Tongue (tissue), 2 donors: ENCODE data around the gene MED12L. TPM values are rescaled to one million over a fixed set of nuclear protein-coding genes. Genes with fewer than 3 reads are reported as not detected.

Source experiments
- DNase-seq: peaks from one replicate; pipeline ENCODE4 v3.0.0-alpha.2; 2015
- total RNA-seq: library from RNA; depleted of rRNA; stranded (reverse); fragments of >200 nt; gene quantifications from one replicate; pipeline ENCODE4 v1.2.3, GENCODE V29; 2014

Gene MED12L
- total RNA-seq, 1 donor from 2014 or later, result 8.5 TPM

DNA sequence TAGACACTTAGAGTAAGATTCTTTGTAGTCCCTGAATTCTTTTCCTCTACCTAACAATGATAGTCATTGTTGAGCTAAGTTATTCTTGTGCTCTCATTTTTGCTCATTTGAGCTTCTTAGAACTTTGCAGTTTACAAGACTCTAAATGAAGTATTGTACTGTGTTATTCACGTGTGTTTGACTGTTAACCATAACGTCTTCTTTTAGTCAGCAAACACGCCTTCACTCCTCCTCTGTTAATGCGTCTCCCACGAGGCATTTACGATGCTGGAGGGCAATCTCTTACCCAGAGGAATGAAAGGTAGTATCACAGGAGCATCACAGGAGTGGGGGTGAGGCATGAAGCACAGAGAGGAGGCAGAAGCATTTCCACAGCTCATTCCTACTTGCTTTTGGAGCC, 207.7 kb downstream of the MED12L start:
- no peak for DNase-seq

DNA sequence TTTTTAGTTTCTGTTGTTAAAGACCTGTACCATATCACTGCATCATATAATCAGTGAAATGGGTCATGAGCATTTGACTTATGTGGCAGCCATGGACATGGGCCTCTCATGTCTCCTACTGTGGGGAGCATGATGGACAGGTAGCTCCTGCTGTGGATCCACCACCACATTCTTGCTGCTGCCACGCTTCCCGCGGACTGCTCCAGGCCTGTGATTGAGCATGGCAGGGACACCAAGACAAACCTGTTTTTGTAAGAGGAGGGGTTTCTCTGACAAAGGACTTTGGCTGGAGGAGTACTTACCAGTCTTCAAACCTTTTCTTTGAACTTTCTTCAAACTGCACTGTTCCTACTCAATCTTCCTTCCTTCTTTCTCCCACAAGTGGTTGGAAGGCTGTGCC, 210.8 kb downstream of the MED12L start:
- no peak for DNase-seq

DNA sequence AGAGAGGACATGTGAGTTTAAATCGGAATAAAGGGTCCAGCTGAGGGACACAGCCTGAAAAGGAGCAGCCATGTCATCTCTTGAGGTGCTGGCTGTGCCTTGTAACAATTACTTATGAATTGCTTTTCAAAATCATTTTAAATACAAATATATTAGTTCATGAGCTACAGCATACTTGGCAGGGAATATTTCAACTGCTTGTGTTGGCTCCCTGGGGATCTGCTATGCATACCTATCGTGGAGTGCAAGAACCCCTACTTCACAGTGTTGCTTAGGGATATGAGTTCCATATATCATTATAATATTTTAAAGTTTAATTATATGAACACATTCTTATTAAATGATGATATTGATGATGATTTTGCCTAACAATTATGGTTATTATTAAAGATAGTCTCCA, 212.0 kb downstream of the MED12L start:
- no peak for DNase-seq

DNA sequence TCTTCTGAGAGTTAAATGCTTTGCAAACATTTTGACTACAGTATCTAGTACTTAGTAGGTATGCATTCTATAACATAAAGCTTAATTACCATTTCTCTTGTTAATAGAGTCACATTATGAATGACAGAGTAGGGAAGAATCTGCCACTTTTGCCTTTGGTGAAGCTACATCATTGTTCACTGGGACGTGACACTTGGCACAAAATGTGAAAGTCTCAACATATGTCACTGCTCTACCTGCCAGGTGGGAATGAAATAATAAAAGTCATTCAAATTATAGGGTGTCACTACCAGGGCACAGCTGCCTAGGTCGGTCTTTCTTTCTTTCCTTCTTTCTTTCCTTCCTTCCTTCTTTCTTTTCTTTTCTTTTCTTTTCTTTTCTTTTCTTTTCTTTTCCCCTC, 213.5 kb downstream of the MED12L start:
- no peak for DNase-seq

DNA sequence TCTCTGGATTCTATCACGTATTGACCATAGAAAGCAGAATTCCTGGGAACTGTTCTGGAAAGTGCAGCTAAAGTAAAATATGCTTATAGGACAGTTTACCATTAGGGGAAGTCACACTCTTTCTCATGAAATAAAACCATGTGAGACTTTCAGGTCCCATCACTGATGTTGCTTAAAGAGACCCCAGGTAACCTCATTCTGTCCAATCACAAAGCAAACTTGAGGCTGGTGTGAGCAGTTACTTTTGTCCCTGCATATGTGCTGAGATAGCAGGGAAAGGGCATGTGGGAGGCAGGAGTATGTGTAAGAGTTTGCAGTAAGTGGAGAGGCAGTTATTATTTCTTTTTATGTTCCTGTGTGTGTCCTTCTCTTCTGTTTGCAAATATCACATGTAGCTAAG, 215.1 kb downstream of the MED12L start:
- DNase-seq, result no peak

DNA sequence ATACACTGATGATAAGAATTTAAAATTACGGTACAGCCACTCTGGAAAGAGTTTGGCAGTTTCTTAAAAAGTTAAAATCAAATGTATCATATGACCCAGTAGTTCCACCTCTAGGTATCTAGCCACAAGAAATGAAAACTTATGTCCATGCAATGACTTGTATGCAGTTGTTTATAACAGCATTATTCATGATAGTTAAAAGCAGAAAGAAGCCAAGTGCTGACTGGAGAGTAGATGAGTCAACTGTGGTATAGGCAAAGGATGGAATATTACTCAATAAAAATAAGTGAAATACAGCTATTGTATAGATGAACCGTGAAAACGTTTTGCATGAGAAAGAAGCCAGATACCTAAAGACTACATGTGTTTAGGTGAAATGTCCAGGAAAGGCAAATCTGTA, 216.3 kb downstream of the MED12L start:
- no peak for DNase-seq

DNA sequence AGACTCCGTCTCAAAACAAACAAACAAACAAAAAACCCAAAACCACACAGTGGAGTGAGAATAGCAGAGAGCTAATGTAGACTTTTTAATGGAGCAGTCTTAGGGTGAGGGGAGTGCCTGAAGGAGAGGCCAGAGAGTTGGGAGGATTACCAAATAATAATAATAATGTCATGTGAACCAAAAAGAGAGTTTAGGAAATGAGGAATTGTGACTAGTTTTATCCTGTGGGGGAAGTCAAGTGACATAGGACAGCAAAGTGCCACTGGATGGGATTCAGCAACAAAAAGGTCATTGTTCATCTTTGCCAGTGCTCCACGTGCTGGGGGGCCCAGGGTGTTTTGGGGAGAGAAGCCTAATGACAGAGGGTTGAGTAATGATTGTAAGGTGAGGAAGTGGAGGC, 218.3 kb downstream of the MED12L start:
- DNase-seq, result no peak

DNA sequence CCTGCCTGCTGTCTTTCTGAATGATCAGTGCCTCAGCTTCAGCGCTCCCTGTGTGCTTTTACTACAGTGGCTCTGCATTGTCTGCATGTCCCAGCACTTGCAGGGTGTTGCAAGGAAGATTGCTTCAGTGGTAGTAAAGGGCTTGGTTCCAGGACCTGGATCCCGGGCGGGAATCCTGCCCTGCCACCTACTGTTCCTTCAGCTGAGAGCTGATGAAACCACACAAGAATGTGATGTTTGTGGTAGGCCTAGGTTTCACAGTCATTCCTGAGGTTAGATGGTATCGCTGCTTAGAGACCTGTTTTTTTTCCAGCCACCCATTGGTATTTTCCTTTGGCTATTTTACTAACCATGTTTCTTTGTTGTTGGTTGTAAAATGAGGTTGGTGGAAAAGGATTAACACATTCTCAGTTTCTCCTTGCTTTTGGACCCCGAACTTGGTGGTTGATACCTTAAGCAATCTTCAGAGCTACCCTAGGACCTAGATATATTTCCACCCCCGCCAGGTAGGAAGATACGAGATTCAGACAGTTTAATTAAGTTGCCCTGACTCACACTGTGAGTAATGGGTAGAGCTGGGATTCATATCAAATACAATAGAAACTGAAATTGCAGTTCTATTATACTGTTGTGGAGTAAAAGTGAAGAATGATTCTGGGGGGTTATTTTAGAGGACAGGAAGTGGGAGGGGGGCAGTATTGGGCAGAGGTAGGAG, 219.8 kb downstream of the MED12L start:
- DNase-seq, result peak; percentile 45

DNA sequence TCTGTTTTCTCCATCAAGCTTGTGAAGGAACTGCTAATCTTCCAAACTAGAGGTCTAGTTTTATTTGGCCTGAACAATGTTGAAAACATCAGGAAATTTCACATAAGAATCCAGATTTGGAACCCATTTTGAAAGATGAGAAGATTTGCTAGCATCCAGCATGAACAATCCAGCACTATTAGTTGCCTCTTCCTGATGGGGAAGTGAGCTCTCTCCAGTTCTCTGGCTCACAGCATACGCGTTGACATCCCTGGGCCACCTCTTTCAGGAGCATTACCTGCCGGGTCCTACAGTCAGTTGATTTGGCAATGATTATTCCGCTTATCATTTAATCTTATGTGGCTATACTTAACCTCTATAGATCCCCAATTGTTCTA, 220.3 kb downstream of the MED12L start:
- DNase-seq, result no peak

DNA sequence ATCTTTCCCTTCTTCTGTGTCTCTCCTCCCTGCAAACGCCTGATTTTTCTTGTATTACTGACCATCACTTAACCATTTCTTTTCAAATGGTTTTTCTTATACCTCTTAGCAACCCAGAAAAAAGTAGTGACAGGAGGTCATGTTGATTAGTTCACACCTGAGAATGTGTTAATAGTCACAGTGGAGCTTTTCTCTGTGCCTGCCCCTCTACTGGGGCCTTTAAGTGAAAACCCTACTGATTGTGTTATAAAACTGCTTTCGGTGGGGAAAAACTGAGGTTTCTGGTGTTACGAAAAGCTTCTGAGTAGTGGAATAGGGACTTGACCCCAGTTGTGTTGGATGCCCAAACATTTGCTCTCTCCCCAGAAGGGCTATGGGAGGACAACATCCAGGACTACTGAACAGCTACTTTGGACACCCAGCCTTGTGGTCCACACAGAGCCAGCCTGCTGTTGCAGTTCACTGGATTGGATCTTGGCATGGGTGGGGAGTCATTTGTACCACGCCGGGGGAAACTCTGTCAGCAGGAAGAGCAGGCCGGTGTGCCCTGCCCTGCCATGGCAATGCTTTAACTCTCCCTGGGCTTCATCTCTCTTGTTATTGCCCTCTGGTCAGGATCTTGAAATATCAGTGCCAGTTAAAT, 220.8 kb downstream of the MED12L start:
- DNase-seq, result no peak

DNA sequence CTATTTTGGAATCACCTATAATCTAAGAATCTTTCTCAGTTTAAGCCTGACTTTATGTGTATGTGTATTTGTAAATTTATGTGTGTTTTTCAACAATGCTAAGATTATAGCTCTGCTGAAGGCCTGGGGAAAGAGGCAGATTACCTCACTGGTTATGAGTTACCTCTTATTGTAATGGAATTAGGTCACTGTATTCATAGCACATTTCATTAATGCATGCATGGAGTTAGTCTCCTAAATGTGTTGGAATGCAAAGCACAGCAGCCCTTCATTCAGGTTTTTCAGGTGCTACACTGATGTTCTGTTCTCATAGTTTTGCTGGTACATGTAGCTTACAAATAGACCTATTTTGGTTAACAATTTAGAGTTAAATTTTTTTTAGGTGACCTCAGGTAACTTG, 221.7 kb downstream of the MED12L start:
- no peak for DNase-seq

DNA sequence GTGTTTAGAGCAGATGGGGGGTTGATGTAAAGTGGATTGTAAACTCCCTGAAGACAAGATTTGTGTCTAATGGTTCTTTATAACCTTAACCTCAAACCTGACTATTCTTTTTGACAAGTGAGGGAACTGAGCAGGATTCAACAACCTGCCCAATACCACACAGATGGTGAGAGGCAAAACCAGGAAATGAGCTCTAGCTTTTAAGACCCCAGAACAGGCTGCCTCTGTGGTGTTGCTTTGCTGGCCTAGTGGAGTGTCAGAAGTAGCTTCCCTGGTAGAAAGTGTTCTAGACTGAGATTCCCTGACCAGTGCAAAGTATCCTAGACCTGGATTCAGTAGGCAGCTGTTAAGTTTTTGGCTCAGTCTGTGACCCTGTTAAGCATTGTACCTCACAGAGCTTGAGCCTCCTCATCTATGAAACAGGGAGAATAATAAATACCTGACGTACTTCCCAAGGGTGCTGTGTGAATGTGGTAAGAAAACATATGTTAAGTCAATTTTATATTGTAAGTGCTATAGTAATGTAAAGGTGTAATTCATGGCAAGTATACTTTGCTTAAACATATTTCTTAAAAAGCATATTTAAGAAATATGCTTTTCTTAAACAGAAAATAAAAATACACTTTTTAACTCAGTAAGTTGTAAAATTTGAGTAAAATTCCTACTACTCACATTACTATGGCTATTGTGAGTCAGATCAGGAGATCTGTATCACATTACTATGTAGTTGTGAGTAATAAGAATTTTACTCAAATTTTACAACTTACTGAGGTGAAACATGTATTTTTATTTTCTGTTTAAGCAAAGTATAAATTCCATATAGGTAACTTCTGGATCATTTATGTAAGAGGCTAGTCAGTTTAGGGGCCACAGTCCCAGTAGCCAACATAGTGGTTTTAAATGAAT, 222.4 kb downstream of the MED12L start:
- no peak for DNase-seq

DNA sequence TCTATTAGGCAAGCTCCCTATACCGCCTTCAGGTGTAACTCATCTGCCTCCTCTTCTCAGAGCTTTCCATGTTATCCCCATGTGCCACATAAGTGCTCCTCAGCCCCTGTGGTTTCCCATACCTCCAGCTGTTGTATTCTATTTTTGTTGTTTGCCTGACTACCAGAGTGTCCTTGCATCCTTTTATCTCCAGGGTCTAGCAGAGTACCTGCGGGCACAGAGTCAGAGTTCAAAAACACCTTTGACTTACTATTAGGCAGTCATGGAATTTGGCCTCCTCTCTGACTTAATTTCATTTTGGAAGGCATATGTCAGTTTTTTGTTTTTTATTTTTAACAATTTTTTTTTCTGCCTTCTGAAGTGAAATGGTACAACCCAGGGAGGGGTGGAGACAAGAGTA, 224.1 kb downstream of the MED12L start:
- no peak for DNase-seq

DNA sequence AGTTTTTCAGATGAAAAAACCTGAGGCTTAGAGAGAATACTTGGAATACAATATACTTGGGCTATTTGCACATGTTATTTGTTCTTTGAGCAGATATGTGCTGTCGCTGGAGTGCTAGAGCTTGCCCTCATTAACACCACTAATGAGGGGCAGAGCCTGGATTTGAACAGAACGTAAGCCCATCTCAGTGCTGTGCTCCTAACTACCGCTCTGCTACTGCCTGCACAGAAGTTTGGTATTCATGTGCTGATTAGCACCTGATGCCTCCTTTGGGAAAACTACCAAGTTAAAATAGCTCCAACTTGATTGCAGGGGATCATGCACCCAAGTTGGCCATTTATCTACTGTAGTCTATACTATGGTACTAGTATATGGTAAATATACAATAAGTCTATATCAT, 227.5 kb downstream of the MED12L start:
- DNase-seq, result no peak

DNA sequence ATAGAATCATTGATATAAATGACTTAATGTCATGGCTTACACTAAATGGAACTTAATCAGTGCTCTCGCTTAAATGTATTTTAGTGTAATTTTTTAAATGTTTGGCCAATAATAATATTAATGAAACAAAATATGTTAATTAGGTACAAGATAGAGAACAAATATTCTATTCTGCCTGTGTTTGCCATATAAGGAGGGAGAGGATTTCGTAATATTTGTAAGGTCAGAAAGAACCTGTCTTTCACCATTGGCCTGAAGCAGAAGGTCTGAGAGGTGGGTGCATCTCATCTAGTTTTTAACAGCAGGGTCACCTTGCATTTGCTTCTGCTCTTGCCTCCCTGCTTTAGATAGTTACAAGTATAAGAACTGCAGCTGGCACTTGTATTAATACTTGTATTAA, 228.7 kb downstream of the MED12L start:
- no peak for DNase-seq

DNA sequence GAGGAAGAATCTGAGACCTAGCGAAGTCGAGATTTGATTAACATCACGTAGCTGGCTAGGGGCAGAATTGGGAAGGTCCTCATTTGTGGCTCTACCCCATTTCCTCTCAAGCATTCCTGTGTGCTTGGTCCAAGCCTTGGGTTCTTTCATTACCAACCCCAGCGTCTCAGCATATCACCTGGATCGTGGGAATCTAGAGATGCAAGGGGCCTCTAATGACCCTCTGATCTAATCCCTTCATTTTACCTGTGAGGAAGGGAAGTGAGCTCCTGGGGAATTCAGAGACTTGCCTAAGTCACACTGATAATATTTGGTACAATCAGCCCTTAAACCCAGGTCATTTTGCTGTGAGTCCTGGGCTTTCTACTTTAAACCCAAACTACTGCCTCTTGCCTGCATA, 229.1 kb downstream of the MED12L start:
- DNase-seq, result no peak

DNA sequence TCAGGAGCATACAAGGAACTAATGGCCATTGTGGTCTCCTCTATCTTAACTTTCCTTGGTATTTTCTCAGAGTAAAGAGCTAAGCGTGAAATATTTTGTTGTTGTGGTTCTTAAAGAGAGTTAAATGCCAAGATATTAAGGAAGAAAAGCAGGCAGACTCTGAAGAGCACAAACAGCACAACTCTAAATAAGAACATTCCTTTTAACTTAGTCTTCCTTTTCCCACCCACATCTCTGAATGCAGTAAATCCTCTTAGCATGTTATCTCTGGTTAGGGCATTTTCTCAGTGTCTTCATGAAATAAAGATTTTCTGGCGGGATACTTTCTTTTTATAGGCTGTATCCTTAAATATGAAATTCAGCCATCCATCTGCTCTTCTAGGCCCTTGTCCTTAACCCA, 229.7 kb downstream of the MED12L start:
- no peak for DNase-seq

DNA sequence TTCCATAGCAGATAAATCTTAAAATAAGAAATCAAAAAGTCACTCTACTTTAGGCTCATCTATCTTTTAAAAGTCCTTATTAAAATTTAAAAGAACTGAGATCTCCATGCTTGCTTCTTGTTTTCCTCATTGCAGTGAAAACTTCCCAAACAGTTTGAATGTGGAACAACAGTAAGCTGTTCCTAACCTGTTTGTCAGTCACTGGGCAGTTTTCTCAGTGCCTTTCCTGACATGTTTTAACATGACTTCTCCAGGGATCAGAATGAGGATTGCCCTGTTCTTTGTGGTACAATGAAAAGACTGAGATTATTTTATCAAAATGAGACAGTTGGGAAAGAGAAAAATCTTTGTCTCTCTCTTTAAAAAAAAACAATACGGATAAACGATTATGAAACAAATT, 230.4 kb downstream of the MED12L start:
- no peak for DNase-seq

DNA sequence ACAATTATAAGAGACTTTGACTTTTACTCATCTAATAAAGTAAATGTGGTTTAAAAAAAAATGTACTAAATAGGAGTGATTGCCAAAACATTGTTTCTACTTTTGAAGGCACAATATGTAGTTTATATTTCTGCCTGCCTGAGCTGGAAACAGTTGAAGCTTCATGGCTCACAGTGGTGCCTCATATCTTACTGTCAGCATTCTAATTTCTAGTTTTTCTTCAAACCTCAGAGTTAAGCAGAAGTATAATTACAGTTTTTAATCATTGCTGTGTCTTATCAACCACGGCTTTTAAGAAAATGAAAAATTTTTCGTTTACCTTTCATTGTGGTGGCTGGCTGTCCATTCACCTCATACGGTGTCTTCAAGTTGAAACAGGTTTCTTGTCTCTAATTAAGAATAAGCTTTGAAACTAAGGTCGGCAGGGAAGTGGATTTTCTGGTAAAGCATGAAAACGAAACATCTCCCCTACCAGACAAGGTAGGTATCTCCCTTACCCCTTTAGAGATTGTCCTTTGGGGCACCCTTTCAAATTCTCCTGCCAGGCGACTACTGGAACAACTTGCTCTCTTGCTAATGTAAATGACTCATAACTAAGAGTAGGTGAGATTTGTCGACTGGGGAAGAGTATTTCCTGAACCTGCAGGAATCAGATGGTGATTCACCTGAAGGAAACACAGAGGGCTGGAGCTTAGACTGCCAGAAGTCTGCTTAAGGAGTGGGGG, 231.0 kb downstream of the MED12L start, which contains the start of gene GPR87:
GPR87 (minus strand) TSS at position 554 of the 725 bp plus-strand sequence. CDS start 16,720 bp downstream, outside the sequence.
- DNase-seq, result peak; percentile 35

DNA sequence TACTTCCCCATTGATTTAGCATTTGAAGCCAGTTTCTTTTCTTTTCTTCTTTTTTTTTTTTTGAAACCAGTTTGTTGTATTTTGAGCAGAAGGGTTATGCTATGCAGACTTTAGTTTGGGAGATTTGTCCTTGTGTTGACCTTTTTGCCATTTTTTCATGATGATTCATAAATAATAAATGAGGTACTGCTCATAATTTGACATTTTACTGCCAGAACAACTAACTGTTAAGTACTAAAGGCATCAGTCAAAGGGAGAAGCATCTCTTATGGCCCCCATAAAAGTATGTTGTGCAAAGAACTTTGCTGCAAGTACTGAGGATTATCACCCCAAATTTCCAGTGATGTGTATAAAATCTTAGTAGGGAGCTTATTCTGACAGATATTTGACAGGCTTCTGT, 232.8 kb downstream of the MED12L start:
- DNase-seq, result no peak

DNA sequence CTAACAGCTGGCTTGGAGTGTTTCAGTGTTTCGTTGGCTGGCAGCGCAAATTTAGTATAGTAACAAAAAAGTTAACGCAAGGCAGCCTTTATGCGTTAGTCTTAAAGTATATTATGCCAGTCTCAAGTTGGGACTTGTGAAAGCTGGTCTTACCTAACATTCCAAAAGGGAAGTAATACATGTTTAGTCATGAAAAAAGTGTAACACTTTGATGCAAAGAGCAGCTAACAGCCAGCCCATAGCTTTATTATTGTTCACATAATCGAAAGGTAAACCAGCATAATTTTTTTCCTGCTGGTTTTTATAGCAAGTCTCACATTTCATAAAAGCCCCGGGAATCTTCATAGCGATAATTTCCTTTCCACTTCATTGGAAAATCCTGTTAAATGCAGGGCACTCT, 233.5 kb downstream of the MED12L start:
- DNase-seq, result peak; percentile 43

DNA sequence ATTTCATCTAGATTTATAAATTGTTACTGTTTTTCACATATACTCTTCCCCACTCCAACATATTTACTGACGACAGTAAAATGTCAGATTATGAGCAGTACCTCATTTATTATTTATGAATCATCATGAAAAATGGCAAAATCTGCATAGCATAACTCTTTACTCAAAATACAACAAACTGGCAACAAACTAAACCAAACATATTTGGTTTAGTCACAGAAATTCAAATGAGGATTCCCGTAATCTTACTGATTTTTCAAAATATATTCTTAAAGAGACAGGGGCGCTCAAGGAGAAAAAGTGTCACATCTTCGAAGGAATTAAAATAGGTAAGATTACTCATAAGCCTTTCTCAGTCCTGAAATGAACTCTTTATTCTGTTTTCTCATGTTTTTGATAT, 234.2 kb downstream of the MED12L start:
- no peak for DNase-seq

DNA sequence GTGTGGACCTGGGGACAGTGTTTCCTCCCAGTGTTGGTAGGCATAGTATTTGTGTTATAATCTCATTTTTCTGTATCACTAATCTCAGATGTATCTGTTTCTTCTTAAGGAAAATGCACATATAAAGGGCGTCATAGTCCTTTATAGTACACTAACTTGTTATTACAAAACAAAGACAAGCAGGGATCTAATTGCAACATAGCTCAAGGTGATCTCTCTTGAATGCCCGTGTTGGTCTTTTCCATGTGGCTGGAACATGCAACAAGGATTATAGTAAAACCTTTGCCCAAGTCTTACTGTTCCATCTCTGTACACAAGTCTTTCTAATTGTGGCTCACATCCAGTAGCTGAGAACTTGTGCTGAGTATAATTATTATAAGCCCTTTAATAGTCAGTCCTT, 234.7 kb downstream of the MED12L start:
- DNase-seq, result no peak
